ENCODE measurements around the gene MRTFA. TPM values are rescaled to one million over a fixed set of nuclear protein-coding genes. Genes with fewer than 3 reads are reported as not detected.
"Not testable (repeated sequence)": the region's sequence is repeated elsewhere in the genome, so short reads cannot be mapped to it uniquely, and the experiment has no call there.

Gene MRTFA
- total RNA-seq, 1 donor from 2014 or later: 32.6 TPM

DNA sequence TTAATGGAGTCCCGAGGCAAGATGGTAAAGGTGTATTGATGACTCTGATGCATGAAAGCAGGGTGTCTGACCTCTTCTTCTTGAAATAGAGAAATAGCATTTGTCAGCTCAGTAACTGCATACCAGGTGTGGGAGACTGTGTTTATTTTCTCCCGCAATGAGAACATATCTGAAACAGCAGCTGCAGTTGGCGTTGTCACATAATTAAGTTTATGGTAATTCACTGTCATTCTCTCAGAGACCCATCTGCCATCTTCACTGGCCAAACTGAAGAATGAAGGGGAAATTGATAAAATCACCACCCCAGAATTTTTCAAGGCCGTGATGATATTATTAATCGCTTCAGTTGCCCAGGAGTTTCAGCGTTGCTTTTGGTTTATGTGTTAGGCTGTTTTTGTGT is 22.6 kb upstream of the MRTFA start:
- no peak for DNase-seq

DNA sequence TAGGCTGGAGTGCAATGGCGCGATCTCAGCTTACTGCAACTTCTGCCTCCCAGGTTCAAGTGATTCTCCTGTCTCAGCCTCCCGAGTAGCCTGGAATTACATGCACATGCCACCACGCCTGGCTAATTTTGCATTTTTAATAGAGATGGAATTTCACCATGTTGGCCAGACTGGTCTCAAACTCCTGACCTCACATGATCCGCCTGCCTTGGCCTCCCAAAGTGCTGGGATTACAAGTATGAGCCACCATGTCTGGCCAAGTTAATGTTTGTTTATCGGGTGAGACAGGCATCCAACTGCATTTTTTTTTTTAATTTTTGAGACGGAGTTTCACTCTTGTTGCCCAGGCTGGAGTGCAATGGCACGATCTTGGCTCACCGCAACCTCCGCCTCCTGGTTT is 20.1 kb upstream of the MRTFA start:
- DNase-seq: not testable (repeated sequence)

DNA sequence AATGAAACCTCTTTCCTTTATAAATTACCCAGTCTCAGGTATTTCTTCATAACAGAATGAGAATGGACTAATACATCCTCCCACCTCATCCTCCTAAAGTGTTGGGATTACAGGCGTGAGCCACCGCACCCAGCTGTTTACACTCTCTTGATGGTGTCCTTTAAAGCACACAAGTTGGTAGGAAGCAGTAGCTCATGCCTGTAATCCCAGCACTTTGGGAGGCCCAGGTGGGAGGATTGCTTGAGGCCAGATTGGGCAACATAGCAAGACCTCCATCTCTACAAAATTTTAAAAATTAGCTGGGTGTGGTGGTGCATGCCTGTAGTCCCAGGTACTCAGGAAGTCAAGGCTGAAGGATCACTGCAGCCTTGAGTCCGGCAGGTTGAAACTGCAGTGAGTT is 19.4 kb upstream of the MRTFA start:
- not testable (repeated sequence) for DNase-seq

DNA sequence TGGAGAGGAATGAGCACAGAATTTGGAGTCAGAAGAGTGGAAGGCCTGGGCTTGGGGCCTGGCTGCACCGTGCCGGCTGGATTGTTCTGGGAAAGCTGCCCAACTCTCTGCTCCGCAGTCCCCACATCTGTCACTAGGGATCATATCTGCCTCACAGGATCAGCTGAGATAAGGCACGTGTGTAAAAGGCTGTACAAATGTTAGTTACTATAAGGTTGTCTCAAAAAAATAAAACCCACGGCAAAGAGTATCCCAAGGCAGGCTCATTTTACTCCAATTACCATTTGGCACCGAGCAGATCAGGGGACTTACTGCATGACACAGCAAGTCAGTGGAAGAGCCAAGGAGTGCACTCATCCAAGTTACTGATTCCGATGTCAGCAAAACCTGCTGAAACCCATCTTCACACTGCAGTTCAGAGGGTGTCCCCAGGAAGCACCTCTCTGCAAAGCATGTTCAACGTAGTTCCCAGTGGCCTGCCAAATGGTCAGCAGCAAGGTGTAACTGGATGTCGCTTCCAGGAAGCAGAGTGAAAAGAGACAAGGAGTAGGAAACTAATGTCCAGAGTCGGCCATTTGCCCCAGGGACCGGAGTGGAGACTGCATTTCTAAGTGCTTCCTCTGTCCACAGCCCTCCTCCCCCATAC is 18.1 kb upstream of the MRTFA start:
- DNase-seq: peak; percentile 95

DNA sequence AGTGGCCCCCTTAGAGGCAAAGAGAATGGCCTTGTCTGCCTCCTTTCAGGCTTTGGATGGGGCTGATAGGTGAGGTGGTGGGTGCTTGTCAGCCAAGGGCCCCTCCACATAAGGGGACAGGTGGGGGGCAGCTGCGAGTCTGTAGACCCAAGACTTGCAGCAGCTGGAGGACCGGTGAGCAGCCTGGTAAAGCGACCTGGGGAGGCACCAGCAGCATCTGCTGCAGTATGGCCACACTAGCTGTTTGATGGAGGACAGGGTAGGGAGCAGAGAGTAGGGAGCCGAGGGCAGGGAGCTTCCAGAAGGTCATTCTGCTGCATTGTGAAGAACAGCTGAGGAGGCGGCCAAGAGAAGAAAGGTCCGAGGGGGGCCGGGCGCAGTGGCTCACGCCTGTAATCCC is 16.8 kb upstream of the MRTFA start:
- no peak for DNase-seq

DNA sequence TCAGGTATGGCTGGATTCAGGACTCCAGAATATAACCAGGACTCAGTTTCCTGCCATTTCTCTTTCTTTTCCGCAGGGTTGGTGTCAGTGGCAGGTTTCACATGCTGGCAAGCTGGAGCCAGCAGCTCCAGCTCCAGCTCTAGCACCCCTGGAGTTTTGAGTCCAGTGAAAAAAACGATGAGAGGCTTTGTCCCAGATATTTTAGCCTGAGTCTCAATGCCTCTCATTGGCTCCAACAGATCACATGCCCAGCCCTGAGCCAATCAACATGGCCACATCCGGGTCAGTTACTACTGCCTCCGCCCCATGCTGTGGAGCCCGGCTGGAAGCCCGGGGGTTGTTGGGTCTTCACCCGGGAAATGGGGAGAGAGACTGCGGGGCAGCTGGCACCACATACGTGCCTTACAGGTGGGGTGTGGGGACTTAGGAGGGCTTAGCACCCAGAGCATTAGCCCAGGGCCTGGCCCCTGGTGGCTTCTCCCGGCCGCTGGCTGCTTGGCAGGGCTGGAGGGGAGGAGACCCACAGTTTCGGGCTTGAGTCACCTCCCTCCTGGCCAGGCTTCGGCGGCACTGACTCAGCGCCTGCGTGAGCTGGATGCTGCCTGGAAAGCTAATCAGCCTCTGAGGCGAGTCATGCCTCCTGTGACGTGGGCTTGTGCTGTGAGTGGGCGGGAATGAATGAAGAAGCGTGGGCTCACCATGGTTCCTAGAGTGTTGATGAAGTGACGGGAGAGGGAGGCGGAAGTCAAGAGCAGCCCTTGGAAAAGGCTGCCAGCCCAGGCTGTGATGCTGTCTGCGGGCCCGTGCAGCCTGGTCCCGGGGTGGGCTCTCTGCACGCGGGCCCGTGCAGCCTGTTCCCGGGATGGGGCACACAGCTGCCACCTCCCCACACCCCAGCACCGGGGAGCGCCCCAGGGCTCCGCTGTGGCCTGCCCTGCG is 15.3 kb upstream of the MRTFA start:
- peak; percentile 91 for DNase-seq

DNA sequence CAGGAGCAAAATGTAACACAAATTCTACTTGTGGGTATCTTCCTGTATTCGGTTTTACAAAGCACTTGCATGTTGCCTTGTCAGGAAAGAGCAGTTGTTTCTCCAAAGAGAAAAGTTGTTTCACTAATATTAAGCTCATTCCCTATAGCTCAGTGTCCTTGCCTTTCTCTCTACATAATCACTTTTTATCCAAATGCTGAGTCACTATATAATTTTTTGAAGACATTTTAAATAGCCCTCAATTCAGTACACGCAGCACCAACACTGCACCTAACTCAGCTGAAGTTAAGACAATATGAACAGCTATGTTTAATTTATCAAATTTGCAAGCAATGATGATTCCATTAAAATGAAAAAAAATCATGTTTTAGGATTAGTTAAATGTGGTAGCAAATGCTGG is 14.5 kb upstream of the MRTFA start:
- no peak for DNase-seq

DNA sequence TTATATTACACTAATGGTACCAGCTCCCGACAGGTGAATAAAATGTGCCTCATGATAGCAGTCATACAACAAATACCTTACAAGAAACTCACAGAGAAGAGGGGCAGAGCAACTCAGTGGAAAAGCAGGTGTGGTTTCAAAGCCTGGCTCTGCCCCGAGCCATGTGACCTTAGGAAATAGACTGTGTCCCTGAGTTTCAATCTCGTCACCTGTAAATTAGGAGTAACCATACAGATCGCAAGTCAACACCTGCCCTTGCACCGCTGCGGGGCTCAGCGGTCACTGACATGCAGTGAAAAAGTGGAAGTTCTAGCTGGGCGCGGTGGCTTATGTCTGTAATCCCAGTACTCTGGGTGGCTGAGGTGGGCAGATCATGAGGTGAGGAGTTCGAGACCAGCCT is 11.9 kb upstream of the MRTFA start:
- no peak for DNase-seq

DNA sequence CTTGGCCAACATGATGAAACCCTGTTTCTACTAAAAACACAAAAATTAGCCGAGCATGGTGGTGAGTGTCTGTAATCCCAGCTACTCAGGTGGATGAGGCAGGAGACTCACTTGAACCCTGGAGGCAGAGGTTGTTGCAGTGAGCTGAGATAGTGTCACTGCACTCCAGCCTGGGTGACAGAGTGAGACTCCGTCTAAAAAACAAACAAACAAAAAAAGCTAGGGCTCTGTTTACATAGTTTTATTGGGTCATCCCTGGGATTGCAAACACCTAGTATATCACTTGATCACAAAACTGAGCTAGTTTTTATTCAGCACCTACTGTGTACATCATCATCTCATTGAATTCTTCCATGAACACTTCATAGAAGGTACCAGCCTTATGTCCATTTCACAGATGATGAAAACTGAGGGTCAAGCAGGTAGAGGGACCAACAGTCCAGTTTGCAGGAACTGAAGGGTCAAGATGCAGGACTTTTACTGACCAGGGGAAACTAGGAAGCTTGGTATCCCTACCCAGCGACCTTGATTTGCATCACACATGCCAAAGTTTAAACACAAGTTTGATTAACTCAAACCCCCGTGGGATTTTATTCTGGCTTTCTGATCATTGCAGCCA is 9.2 kb upstream of the MRTFA start:
- DNase-seq: no peak

DNA sequence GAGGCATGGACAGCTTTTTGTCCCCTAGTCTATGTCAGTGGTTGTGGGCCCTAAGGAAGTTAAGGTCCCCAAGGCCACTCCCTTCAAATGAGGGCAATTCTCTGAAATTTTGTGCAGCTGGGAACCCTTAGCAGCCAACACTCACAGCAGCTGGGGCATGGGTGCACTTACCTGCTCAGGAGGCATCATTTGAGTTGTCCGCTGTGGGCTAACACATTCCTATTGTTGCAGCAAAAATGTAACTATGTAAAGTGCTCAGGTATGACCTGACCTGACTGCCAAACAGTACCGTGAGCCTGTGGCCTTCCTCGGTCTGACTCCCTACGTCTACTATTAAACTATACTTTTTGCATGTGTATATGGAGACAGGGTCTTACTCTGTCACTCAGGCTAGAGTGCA is 5.8 kb upstream of the MRTFA start:
- no peak for DNase-seq

DNA sequence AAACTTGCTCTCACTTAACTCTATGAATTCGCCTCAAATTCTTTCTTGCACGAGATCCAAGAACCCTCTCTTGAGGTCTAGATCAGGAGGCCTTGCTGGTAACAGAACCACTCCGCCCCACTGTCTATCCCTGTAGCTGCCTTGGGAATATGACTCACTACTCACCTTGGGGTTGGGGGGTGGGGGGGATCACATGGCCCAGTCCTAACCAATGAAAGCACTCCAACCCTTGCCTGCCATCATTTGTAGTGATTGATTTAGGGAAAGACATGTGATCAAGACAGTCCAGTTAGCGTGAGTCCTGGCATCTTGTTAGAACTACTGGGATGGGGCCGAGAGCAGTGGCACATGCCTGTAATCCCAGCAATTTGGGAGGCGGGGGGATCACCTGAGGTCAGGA is 4.8 kb upstream of the MRTFA start:
- no peak for DNase-seq

DNA sequence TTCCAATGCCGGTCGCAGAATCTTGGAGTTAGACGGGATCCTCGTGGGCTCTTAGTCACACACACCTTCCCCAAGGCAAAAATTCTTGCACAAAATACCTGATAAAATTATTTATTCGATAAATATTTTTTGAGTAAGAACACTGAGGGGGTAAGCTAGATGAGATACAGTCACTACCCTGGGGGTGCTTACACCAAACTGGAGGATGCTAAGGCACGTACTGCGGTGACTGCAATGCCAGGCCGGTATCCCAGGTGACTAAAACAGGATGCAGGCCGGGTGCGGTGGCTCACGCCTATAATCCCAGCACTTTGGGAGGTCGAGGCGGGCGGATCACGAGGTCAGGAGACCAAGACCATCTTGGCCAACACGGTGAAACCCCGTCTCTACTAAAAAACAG is 1.7 kb upstream of the MRTFA start:
- no peak for DNase-seq

DNA sequence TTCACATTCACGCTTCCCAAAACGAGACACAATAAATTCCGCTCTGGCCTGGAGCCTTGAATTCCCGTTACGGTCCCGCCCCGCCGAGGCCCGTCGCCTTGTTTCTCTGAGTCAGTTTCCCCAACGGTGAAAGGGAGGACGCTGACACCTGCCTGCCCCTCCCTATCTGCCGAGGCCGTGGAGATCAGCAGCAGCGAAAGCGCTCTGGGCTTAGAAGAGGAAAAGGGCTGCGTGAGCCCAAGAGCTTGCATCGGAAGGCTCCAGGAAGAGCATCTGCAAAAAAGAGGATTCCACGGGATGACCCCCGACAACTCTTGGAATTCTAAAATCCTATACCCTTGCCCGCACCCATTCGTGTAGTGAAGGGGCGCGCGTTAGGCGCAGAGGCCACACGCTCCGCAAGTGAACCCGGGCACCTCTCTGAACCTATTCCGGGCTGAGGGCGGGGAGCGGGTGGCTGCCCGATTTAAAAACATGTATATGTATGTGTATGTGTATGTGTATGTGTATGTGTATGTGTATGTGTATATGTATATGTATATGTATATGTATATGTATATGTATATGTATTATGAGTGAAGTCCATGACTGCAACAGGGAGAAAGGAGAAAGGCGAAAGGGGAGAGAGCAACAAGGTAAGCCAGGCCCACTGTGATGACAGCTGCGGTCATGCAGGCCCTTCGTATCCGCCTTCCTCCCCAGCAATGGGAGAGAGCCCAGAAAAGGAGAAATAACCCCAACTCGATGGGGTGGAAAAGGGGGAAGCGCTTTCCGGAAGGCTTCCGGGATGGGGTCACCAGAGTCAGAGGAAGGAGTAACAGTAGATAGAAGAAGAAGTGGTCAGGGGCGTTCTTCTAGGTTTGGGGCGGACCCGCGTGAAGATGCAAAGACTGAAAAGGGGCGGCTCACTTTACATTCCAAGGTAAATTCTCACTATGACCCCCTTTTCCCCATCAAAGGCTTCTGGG is 948 bp upstream of the MRTFA start:
- DNase-seq: no peak

DNA sequence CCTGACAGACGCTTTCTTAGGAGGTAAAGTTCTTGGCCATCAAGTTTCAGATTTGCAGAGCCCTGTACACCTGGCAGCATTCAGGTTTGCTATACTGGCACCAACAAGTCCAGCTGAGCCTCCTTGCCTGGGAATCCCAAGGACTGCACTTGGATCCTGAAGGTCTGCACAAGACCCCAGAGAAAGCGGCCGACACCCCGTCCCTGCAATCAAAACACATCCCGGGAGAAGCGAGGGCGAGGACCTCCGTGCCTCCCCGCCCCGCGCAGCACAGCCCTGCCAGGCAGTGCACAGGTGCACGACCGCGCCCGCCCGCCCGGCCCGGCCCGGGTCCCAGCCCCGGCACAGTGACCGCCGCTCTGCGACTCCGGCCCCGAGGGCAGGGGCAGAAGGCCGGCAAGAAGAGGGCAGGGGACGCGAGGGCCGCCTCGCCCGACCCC is 559 bp downstream of the MRTFA start:
- DNase-seq: no peak

DNA sequence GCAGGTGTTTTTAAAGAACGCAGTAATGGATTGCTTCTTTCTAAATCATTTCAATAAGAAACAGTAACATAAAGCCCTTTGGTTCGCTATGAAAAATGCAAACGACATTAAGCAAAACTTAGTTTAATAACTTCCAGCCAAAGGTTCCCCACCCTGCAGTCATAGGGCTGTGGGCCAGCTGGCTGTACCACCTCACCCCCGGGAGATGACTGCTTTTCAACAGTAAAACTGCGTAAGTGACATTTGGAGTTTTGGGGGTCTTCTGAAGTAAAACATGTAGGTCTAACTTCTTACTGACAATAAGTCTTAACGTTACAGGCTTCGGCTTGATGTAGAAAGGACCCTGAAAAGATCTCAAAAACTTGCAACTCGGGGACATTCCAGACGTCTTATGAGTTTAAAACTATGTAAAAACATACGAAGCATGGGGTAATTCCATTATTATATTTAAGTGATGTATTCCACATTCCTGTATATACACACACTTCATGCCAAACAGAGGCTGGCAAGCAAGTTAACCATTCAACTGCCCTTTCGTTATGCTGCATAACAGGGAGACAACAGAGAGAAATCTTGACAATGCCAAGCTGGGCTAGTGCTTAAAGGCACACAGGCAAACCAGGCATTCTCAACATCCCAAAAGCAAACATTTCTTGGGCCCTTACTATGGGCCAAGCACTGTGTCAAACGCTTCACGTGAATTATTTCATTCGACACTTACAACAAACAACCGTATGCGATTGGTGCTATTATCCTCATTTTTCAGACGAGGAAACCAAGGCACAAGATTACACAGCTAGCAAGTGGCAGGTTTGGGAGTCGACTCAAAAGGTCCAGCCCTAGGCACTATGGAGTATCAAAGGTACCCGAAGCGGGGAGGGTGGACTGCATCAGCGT is 1.2 kb downstream of the MRTFA start:
- DNase-seq: peak; percentile 61

DNA sequence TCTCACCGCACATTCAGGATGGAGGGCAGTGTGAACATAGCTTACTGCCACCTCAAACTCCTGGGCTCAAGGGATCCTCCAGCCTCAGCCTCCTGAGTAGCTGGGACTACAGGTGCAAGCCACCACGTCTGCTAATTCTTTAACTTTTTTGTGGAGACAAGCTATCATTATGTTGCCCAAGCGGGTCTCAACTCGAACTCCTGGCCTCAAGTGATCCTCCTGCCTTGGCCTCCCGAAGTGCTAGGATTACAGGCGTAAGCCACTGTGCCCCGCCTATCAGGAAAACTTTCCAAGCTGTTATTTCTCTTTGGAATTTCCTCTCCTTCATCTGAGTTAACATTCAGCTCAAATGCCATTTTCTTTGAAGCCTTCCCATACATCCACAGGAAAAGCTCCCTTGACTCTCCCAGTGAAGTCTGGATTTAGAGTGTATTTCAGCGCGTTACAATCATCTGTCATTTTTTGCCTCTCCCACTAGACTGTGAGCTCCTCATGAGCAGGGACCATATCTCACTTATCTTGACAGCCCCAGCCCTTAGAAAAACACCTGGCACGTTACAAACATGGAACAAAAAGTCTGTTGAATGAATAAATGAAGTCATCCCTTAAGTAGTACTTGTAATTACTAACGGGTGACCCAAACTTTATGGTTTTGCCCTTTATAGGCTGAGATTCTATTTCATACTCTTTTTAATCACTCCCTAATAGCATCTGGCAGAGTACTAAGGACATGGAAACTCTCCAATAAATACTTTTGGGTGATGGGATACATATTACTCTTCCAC is 2.2 kb downstream of the MRTFA start:
- peak; percentile 44 for DNase-seq

DNA sequence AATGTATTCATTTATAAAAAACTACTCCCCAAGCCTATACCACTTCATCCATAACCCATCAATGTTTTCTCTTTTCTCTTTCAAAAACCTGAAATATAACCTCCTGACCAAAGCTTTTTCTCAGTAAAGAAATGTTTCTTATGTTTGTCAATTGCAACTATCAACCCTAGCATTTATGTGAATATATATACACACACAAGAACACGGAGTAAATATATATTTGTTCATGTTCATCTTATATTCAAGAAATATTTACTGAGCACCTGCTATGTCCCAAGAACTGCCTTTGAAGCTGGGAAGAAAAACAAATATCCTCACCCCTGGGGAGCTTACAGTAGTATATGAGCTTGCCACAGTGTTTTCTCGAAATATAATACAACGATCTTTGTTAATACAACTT is 3.5 kb downstream of the MRTFA start:
- DNase-seq: no peak

DNA sequence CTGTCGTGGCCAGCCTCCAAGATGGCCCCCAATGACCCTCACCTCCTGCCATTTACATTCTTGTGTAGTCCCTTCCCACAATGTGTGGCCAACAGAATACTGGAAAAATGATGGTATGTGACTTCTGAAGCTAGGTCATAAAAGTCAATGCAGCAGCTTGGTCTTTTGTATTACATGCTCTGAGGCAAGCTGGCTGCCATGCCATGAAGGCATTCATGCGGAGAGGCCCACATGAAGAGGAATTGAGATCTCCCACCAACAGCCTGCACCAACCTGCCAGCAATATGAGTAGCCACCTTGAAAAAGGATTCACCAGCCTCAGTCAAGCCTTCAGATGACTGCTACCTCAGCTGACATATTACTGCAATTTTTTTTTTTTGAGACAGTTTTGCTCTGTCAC is 4.6 kb downstream of the MRTFA start:
- no peak for DNase-seq

DNA sequence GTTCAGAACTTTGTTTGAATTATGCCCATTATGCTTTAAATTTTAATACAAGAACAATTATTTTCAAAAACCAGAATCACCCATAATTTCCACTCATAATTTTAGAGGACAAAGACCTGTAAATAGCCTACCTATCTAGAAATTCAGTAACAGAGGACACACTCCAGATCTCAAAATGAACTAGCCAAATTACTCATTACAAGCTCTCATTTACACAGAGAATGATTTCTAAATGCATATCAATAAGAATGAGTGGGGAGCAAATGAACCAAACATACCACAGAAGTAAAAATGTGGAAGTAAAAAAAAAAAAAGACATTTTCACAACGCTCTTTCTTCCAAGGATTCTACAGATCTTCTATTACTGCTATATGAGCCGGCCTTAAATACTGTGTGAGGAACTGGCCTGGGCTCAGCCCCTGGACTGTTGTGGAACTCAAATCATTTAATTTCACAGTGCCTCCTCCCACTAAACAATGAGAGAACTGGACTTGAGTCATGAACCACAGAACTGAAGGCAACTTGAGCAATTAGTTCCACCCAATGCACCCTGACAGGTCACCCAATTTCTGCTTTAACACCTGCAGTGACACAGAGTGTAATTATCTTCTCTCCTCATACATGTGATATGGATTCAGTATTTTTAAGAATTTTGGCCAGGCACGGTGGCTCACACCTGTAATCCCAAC is 8.0 kb downstream of the MRTFA start:
- no peak for DNase-seq

DNA sequence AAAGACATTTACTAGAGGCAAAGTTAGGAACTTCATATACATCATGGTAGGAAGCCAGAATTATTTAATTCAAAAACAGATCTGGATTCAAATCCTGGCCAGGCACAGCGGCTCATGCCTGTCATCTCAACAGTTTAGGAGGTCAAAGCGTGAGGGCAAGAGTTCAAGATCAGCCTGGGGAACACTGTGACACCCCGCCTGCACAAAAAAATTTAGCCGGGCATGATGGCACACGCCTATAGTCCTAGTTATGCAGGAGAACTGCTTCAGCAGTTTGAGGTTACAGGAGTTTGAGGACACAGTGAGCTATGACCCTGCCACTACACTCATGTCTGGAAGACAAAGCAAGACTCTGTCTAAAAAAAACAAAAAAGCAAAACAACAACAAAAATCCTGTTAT is 8.9 kb downstream of the MRTFA start:
- no peak for DNase-seq

All from skin of body (tissue), 2 donors.